ENCODE results near the gene SCYGR1.
"Not testable (repeated sequence)": the region's sequence is repeated elsewhere in the genome, so short reads cannot be mapped to it uniquely, and the experiment has no call there.

SCYGR1 gene

GRCh38 chr2:227402321-227402720, 14.6 kb upstream of the SCYGR1 start:
- no peak for DNase-seq

GRCh38 chr2:227401550-227401949, 13.8 kb upstream of the SCYGR1 start:
- no peak for DNase-seq

- DNase-seq: no peak
These were observed 11.2 kb upstream of the SCYGR1 start for GRCh38 chr2:227398684-227399670.

- no peak for DNase-seq
These were observed 9.8 kb upstream of the SCYGR1 start for GRCh38 chr2:227397562-227397961.

- no peak for DNase-seq
These were observed 7.8 kb upstream of the SCYGR1 start for GRCh38 chr2:227395556-227395955.

GRCh38 chr2:227394401-227394800, 6.7 kb upstream of the SCYGR1 start:
- DNase-seq: no peak

GRCh38 chr2:227390468-227391256, 2.9 kb upstream of the SCYGR1 start:
- peak; percentile 79 for DNase-seq

GRCh38 chr2:227389661-227390060, 1.9 kb upstream of the SCYGR1 start:
- DNase-seq: no peak

GRCh38 chr2:227389231-227389630, 1.5 kb upstream of the SCYGR1 start:
- no peak for DNase-seq

- DNase-seq: no peak
These were observed 825 bp upstream of the SCYGR1 start for GRCh38 chr2:227388537-227389011.

- no peak for DNase-seq
These were observed 1.1 kb downstream of the SCYGR1 start for GRCh38 chr2:227386630-227387029.

GRCh38 chr2:227383686-227384085, 4.1 kb downstream of the SCYGR1 start:
- DNase-seq: no peak

GRCh38 chr2:227382241-227382835, 5.4 kb downstream of the SCYGR1 start:
- DNase-seq: not testable (repeated sequence)

GRCh38 chr2:227379095-227379494, 8.7 kb downstream of the SCYGR1 start, which contains the start of gene TM4SF20:
Gene TM4SF20, minus strand, starts transcription at chr2:227379306. Its CDS starts 38 bp downstream, at chr2:227379268.
- no peak for DNase-seq

GRCh38 chr2:227378371-227378782, 9.4 kb downstream of the SCYGR1 start:
- no peak for DNase-seq

GRCh38 chr2:227377467-227378351, 10.0 kb downstream of the SCYGR1 start:
- DNase-seq: peak; percentile 26

GRCh38 chr2:227376656-227377396, 10.9 kb downstream of the SCYGR1 start:
- DNase-seq: peak; percentile 96

- DNase-seq: peak; percentile 10
These were observed 13.6 kb downstream of the SCYGR1 start for GRCh38 chr2:227374158-227374557.

GRCh38 chr2:227373389-227373788, 14.4 kb downstream of the SCYGR1 start:
- no peak for DNase-seq

- DNase-seq: no peak
These were observed 16.9 kb downstream of the SCYGR1 start for GRCh38 chr2:227370791-227371312.

GRCh38 chr2:227370092-227370491, 17.7 kb downstream of the SCYGR1 start:
- DNase-seq: peak; percentile 47
